ENCODE measurements around the gene TMEM132A.

DNA sequence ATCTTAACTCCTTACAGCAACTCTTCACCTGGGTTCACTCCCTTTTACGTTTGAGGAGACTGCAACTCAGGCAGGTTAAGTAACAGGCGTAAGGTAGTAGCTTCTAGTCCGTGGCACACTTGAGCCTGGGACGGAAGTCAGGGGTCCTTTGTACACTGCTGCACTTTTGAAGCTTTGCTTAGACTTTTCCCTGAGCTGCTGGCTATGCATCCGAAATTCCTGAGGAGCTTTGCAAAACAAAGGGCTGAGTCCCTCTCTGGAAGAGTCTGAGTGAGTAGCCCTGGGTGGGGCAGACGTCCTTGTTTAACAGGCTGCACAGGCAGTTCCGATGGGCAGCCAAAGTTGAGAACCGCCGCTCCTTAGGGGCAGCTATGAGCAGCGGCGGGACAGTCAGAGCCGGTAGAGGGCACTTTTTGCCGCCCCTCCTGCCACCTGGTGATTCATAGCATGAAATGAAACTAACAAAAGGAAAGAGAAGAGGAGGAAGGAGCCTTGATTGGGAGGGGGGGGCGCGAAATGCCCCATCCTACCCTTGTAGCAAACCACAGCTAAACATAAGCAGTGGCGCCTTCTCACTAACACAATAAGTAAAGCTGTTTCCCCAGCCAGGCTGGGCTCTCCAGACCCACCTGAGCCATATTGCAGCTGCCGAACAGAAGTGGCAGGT, 8.9 kb upstream of the TMEM132A start:
- TF ChIP-seq, protein P1, sequence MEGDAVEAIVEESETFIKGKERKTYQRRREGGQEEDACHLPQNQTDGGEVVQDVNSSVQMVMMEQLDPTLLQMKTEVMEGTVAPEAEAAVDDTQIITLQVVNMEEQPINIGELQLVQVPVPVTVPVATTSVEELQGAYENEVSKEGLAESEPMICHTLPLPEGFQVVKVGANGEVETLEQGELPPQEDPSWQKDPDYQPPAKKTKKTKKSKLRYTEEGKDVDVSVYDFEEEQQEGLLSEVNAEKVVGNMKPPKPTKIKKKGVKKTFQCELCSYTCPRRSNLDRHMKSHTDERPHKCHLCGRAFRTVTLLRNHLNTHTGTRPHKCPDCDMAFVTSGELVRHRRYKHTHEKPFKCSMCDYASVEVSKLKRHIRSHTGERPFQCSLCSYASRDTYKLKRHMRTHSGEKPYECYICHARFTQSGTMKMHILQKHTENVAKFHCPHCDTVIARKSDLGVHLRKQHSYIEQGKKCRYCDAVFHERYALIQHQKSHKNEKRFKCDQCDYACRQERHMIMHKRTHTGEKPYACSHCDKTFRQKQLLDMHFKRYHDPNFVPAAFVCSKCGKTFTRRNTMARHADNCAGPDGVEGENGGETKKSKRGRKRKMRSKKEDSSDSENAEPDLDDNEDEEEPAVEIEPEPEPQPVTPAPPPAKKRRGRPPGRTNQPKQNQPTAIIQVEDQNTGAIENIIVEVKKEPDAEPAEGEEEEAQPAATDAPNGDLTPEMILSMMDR (IDR thresholded peaks at IDR 0.05 in 8 of 11, conservative IDR thresholded peaks at IDR 0.05 in 3 of 11), result peak in 8 of 11 experiments; percentile 25 to 60 (median 45)
- TF ChIP-seq POLR2A (IDR thresholded peaks at IDR 0.05), result no peak
- TF ChIP-seq POLR2AphosphoS5 (IDR thresholded peaks at IDR 0.05), result peak; percentile 43 to 69 (median 57)

Data from spleen (tissue), 7 donors.